Measurements from ENCODE around the gene ALOX12B. TPM values are rescaled to one million over a fixed set of nuclear protein-coding genes. Genes with fewer than 3 reads are reported as not detected.

Gene ALOX12B
- polyA plus RNA-seq, 2 of the 4 experiments (the other 2 are of a cell fraction) = 0.63 to 1.0 TPM

DNA sequence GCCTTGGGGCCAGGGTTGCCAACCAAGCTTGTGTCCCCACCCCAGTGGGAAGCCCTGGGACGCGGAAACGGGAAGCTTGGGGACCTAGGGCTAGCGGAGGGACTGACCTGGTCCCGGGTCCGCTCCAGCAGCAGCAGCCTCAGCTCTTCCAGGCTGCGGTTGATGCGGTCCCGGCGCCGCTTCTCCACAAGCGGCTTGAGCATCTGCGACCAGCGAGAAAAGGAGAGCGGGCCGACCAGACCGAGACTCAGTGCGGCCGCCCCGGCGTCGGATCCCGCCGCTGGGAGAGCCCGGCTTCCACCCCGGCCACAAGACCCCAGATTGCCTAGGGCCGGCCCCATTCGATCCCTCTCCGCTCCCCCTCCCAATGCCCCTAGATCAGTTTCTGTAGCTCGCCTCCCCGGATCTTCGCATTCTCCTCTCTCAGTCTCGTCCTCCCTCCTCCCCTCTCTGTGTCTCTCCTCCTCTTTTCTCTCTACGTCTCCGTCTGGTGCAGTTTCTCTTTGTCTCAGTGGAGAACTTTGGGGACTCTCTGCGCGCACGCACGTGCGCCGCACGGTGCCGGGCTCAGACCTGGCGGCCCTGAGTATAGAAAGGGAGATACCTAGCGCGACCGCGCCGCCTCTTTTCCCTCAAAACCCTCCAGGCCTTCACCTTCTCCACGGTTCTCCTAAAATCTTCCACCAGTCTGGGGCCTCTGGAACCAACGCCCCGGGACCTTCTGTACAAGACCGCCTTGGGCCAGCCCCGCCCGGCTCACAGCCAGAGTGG is 35.6 kb upstream of the ALOX12B start:
- WGBS (ENCODE audit: missing lambda C conversion rate) = under 1% methylated on average over 48 of the region's 55 CpGs
- POLR2A ChIA-PET = interaction anchor here (1.0 to 3.9 kb wide), 5 partner anchors 34 to 173 kb away, joined by 3 to 35 read pairs (median 7); partner anchors contain the start of gene SLC25A35
- Histone ChIP-seq H3K4me2 (peak overlapping the region; percentile 95), H3K4me3 (peak overlapping the region; percentile 56), H3K27ac (peak overlapping the region; percentile 61 to 83), H3K9me3 (no peaks in the 10 kb centered on the region), H3K4me1 (peaks cover 19% of the 10 kb centered on the region)
- CTCF ChIA-PET = interaction anchor here (0.6 to 8.1 kb wide), 15 partner anchors 10 to 623 kb away, joined by 3 to 116 read pairs (median 8); partner anchors contain the start of genes BORCS6 and VAMP2
- FAIRE-seq = no peak
- ATAC-seq = no peak
- DNase-seq (ENCODE audit: low read depth in 1 of 2, low spot score in 1 of 2) = peak; percentile 39 to 52
- TF ChIP-seq PBX3 (IDR thresholded peaks at IDR 0.05) = no peak
- TF ChIP-seq HEYL (CRISPR knock-in tag; IDR thresholded peaks at IDR 0.05) = no peak
- TF ChIP-seq FOXS1 (CRISPR knock-in tag; IDR thresholded peaks at IDR 0.05) = 0 out of 2 replicates have a peak, but pooled peaks have one; percentile 15
- TF ChIP-seq RCOR1 (IDR thresholded peaks at IDR 0.05; ENCODE audit: low read depth, low read length) = no peak
- TF ChIP-seq, protein P1, sequence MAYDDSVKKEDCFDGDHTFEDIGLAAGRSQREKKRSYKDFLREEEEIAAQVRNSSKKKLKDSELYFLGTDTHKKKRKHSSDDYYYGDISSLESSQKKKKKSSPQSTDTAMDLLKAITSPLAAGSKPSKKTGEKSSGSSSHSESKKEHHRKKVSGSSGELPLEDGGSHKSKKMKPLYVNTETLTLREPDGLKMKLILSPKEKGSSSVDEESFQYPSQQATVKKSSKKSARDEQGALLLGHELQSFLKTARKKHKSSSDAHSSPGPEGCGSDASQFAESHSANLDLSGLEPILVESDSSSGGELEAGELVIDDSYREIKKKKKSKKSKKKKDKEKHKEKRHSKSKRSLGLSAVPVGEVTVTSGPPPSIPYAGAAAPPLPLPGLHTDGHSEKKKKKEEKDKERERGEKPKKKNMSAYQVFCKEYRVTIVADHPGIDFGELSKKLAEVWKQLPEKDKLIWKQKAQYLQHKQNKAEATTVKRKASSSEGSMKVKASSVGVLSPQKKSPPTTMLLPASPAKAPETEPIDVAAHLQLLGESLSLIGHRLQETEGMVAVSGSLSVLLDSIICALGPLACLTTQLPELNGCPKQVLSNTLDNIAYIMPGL (CRISPR knock-in tag; IDR thresholded peaks at IDR 0.05; ENCODE audit: borderline replicate concordance) = no peak
- no peak for TF ChIP-seq NPAS2 (CRISPR knock-in tag; IDR thresholded peaks at IDR 0.05; ENCODE audit: borderline replicate concordance)
- no peak for TF ChIP-seq POLR2AphosphoS2 (conservative IDR thresholded peaks at IDR 0.05; ENCODE audit: low read length)
- TF ChIP-seq JUNB (IDR thresholded peaks at IDR 0.05) = no peak
- TF ChIP-seq, protein P2, sequence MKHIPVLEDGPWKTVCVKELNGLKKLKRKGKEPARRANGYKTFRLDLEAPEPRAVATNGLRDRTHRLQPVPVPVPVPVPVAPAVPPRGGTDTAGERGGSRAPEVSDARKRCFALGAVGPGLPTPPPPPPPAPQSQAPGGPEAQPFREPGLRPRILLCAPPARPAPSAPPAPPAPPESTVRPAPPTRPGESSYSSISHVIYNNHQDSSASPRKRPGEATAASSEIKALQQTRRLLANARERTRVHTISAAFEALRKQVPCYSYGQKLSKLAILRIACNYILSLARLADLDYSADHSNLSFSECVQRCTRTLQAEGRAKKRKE (CRISPR knock-in tag; IDR thresholded peaks at IDR 0.05; ENCODE audit: low read depth) = peak; percentile 25; the same call in 1 of the 2 replicates
- no peak for TF ChIP-seq GATA3 (IDR thresholded peaks at IDR 0.05; ENCODE audit: borderline replicate concordance)
- 0 out of 2 replicates have a peak, but pooled peaks have one; percentile 75 for TF ChIP-seq HOXB5 (CRISPR knock-in tag; IDR thresholded peaks at IDR 0.05)
- peak; percentile 91 for TF ChIP-seq MAX (IDR thresholded peaks at IDR 0.05)
- no peak for TF ChIP-seq JUN (IDR thresholded peaks at IDR 0.05)
- TF ChIP-seq NR3C1 (IDR thresholded peaks at IDR 0.05) = no peak
- TF ChIP-seq EP300 (IDR thresholded peaks at IDR 0.05) = no peak
- TF ChIP-seq ZSCAN20 (CRISPR knock-in tag; IDR thresholded peaks at IDR 0.05) = no peak
- no peak for TF ChIP-seq BHLHE40 (IDR thresholded peaks at IDR 0.05; ENCODE audit: low read depth, low read length)
- TF ChIP-seq CEBPB (IDR thresholded peaks at IDR 0.05) = no peak
- TF ChIP-seq RARB (CRISPR knock-in tag; IDR thresholded peaks at IDR 0.05) = no peak
- TF ChIP-seq HDAC2 (IDR thresholded peaks at IDR 0.05) = 0 out of 2 replicates have a peak, but pooled peaks have one; percentile 21
- 0 out of 2 replicates have a peak, but pooled peaks have one; percentile 12 for TF ChIP-seq RNF2 (IDR thresholded peaks at IDR 0.05; ENCODE audit: borderline replicate concordance, low read depth)
- peak; percentile 46; the same call in 1 of the 2 replicates for TF ChIP-seq MYC (IDR thresholded peaks at IDR 0.05; ENCODE audit: borderline replicate concordance, low read length)
- no peak for TF ChIP-seq SMC3 (IDR thresholded peaks at IDR 0.05)
- no peak for TF ChIP-seq ESRRA (IDR thresholded peaks at IDR 0.05; ENCODE audit: borderline replicate concordance, low read length)
- TF ChIP-seq, protein P3, sequence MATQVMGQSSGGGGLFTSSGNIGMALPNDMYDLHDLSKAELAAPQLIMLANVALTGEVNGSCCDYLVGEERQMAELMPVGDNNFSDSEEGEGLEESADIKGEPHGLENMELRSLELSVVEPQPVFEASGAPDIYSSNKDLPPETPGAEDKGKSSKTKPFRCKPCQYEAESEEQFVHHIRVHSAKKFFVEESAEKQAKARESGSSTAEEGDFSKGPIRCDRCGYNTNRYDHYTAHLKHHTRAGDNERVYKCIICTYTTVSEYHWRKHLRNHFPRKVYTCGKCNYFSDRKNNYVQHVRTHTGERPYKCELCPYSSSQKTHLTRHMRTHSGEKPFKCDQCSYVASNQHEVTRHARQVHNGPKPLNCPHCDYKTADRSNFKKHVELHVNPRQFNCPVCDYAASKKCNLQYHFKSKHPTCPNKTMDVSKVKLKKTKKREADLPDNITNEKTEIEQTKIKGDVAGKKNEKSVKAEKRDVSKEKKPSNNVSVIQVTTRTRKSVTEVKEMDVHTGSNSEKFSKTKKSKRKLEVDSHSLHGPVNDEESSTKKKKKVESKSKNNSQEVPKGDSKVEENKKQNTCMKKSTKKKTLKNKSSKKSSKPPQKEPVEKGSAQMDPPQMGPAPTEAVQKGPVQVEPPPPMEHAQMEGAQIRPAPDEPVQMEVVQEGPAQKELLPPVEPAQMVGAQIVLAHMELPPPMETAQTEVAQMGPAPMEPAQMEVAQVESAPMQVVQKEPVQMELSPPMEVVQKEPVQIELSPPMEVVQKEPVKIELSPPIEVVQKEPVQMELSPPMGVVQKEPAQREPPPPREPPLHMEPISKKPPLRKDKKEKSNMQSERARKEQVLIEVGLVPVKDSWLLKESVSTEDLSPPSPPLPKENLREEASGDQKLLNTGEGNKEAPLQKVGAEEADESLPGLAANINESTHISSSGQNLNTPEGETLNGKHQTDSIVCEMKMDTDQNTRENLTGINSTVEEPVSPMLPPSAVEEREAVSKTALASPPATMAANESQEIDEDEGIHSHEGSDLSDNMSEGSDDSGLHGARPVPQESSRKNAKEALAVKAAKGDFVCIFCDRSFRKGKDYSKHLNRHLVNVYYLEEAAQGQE (IDR thresholded peaks at IDR 0.05) = no peak
- no peak for TF ChIP-seq NFE2L2 (conservative IDR thresholded peaks at IDR 0.05; ENCODE audit: low read length)
- TF ChIP-seq CTCF (IDR thresholded peaks at IDR 0.05) = no peak
- TF ChIP-seq SREBF2 (IDR thresholded peaks at IDR 0.05) = no peak
- TF ChIP-seq ZNF302 (CRISPR knock-in tag; IDR thresholded peaks at IDR 0.05) = no peak
- TF ChIP-seq ELK1 (IDR thresholded peaks at IDR 0.05; ENCODE audit: low read depth, low read length) = no peak
